Neural cell (in vitro differentiated cells): ENCODE measurements around the gene HIVEP1.

Source experiments
- REST ChIP-seq: IDR thresholded peaks from 2 replicates; pipeline ENCODE4 v1.6.1; 2012; ENCODE audit warnings: borderline replicate concordance
- TF ChIP-seq, protein P1 (sequence below): fragments of 450-650 bp; IDR thresholded peaks from 2 replicates; pipeline ENCODE4 v1.5.1; 2014; ENCODE audit warnings: antibody characterized with exemption, mild to moderate bottlenecking, moderate library complexity; ENCODE audit not compliant: poor library complexity, severe bottlenecking

- TF ChIP-seq, protein P1, sequence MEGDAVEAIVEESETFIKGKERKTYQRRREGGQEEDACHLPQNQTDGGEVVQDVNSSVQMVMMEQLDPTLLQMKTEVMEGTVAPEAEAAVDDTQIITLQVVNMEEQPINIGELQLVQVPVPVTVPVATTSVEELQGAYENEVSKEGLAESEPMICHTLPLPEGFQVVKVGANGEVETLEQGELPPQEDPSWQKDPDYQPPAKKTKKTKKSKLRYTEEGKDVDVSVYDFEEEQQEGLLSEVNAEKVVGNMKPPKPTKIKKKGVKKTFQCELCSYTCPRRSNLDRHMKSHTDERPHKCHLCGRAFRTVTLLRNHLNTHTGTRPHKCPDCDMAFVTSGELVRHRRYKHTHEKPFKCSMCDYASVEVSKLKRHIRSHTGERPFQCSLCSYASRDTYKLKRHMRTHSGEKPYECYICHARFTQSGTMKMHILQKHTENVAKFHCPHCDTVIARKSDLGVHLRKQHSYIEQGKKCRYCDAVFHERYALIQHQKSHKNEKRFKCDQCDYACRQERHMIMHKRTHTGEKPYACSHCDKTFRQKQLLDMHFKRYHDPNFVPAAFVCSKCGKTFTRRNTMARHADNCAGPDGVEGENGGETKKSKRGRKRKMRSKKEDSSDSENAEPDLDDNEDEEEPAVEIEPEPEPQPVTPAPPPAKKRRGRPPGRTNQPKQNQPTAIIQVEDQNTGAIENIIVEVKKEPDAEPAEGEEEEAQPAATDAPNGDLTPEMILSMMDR: no peak
- no peak for TF ChIP-seq REST
Measured at GRCh38 chr6:11977193-11977592, 34.9 kb upstream of the HIVEP1 start.
